ENCODE results near the gene ZFAND3.

- TF ChIP-seq CTCF (IDR thresholded peaks at IDR 0.05), result no peak
- TF ChIP-seq ZFX (IDR thresholded peaks at IDR 0.05; ENCODE audit: borderline replicate concordance), result no peak
Measured at GRCh38 chr6:37980222-37980595, 160.7 kb downstream of the ZFAND3 start.
